Tongue (tissue), 2 donors: ENCODE data around the gene SLC10A2. TPM values are rescaled to one million over a fixed set of nuclear protein-coding genes. Genes with fewer than 3 reads are reported as not detected.
A peak's percentile ranks its signal among the peaks of the same experiment; 100 is the strongest.

Source experiments
- DNase-seq: peaks from one replicate; pipeline ENCODE4 v3.0.0-alpha.2; 2015
- total RNA-seq: library from RNA; depleted of rRNA; stranded (reverse); fragments of >200 nt; gene quantifications from one replicate; pipeline ENCODE4 v1.2.3, GENCODE V29; 2014

Gene SLC10A2
- total RNA-seq, 1 donor from 2014 or later: not detected

DNA sequence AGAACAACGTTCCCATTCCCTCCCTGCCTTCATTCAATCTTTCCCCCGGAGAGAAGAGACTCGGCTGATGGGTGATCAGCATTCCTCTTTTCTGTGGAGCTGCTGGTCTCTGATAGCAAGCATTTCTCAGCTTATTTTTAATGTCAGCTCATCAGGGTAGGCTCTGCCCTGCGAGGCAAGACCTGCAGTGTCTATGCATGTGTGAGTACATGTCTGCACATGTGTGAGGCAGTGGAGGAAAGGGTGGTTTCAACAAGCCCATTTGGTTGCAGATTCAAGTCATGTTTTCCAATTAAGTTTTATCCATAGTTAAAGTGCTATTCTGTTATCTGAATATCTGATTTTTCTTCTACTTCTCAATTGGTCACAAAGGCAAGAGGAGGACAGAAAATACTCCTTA lies 19.5 kb downstream of the SLC10A2 start:
- DNase-seq: no peak

DNA sequence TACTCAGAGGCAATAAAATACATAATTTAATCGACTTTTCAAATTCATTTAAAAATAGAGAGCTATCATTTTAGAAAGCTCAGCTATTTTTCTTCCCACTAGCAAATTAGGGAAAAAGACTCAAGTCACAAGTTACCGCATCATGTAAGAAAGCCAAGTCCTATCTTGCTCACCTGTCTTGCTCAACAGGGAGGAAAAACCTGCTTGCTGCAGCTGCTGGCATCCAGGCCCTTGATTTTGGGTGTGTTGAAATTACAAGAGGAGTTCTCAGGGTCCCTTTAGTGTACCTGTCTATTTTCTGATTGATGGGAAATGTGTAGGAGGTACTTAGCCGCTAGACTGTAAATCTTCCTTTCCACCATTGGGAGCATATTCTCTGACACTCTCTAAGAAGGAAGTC lies 22.2 kb downstream of the SLC10A2 start:
- DNase-seq: peak; percentile 3

DNA sequence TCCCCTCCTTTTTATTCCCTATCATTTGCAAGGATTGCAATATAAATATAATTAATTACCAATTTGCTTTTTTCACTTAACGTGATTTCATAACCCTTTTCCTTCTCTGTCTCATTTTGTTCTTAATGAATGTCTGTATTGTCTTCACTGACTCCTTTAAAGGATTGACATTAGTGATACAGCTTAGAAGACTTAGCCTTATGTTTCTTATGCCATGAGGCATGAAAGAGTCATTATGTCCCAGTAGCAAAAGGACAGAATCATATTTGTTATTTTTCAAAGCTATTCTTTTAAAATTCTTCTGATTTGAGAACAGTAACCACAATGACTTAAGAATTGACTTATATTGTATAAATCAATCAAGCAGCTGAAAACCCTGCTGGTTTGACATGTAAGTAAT lies 26.2 kb downstream of the SLC10A2 start:
- DNase-seq: no peak

DNA sequence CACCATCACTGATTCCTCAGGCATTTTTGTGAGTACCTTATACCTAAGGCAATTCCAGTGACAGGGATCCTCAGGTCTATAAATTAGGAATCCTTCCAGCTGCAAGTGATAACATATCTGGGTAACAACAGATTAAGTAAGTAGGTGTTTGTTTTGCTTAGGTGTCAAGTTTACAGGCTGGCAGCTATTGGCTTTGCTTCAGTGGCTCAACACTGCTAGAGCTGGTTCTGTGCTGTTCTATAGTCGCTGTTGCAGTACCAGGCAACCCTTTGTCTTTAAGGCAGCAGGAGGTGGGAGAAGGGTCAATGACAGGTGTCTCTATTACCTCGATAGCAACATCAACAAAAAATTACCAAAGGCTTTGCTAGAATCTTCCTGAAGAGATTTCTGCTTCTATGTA lies 27.0 kb downstream of the SLC10A2 start:
- no peak for DNase-seq

DNA sequence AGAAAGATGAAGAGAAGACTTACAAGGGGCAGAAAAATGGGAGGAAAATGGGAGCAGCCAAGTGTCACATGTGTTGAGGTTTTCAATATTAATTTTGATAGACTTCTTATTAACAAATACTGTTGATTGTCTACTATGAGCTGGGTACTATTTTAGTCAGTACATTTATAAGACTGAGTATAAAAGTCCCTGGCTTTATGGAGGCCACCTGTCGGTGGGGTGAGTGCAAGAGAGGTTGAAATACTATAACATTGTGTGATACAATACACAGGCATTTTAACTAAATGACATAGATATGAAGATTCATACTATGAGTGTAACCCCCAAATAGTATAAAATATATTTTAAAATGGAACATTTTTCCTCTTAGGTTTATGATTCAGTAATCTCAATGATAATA lies 29.9 kb downstream of the SLC10A2 start:
- DNase-seq: no peak

DNA sequence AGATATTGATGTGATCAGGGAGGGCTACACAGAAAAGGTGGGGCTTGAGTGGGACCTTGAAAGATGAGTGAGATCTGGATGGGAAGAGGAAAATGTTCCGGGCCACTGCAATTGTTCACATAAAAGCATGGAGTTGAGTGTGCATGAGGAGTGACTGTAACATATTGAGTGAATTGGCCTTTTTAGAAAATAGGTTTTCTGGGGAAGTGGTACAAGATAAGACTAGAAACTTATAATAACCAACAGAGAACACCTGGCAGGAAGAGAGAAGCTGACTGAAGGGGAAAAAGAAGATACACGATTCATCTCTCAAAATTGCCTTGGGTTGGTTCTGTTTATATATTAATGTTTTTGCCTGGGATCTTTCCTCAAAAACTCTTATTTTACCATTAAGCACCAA lies 32.2 kb downstream of the SLC10A2 start:
- DNase-seq: no peak

DNA sequence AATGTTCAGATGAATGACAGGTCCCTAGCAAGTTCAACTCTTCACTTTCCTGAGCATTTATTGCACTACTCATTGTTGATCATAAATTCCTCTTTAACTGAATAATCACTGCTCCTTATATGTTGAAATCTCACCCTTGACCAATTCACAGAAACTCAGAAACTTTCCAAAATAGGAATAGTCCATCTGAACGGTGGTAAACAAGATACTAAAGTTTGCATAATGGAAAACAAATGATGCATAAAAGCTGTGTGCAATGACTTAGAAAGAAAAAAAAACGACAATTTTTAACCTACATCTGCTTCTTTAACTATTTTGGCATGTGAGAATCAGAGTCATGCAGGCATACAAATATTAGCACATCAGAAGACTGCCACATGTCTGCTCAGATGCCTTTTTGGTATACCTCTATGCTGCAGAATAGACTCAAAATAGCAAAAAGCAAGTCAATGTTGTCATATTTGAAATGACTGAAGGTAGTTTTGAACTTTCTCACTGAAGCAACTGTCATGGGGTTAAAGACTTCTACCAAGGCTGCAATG lies 34.8 kb downstream of the SLC10A2 start:
- DNase-seq: no peak

DNA sequence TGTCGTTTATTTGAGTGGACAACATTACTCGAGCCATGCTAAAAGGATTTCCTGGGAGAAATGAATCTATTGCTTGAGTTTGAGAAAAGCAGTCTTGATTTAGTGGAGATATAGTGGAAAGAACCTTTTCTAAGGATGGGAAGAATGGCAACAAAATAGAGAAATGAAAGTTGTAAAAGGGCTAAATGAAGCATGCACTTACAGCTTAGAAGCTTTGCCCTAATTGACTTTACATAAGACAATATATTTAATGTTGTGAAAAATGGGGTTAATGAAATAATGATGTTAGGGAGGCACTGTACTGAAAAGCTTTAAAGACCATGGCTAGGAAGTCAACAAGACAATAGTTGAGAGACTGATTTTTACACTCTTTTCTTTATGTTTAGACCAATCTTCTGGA lies 35.4 kb downstream of the SLC10A2 start:
- DNase-seq: no peak

DNA sequence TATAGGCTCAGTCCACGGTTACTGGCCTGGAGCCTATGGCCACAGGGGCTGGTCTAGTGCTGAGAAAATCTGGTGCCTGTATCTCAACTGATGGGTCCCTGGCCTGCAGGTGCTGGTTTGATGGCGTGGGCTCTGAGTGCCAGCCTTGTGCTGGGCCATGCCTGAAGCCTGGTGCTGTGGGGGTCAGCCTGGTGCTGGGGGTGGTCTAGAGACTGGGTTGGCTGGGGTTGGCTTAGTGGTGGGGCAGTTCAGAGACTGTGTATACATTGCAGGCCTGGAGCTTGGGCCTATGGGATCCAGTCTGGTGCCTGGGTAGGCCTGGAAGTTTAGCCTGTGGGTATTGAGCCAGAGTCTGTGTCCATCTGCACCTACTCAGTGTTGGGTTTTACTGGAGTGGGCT lies 36.4 kb downstream of the SLC10A2 start:
- no peak for DNase-seq

DNA sequence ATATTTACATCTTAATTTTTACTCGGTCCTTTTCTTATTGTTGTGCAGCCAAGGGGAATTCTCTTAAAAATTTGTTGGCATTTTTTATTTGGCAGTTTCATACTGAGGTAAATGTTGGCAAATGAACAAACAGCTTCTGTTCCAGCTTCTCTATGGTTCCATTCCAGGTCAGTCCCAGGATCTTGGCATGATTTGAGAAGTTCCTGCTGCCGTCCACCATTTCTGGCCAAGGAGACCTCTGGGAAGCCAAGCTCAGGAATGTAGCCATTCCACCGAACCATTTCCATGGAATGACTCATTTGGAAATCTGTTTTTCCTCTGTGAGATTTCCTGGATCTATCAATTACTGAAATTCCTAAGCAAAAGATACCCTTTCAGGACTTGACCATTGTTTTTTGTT lies 43.9 kb downstream of the SLC10A2 start:
- no peak for DNase-seq

DNA sequence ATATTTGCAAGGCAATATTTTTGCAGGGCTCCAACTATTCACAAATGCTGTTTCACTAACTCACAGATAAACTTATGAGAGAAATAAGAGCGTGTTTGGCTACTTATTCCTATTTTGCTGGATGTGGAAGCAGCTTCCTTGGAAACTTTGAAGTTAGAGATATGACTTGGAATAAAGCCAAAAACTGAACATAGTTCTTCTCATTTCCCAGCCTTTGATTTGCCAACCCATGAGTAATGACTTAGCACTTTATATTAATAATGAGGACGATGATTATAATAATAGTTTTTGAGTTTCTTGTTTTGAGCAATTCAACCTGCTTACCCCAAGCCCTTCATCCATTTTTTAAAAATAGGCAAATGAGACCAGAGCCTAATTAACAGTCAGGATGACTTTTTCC lies 47.7 kb downstream of the SLC10A2 start:
- DNase-seq: no peak

DNA sequence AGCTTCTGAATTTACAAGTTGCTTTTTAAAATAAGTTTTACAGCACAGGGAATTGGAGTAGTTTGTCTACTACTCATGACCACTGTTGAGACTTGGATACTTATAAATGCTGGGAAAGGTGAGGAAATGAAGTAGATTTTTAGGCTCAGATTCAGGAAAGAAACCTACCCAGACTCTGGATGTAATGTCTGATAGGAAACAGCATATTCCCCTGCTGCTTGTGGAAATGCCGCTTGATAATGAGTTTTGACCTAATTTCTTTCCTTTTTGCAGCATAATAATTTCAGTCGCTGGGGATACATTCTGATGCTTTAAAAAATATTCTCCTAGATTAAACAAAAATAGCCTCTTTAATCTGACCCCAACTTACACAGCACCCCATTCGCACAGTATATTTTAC lies 53.6 kb downstream of the SLC10A2 start:
- no peak for DNase-seq

DNA sequence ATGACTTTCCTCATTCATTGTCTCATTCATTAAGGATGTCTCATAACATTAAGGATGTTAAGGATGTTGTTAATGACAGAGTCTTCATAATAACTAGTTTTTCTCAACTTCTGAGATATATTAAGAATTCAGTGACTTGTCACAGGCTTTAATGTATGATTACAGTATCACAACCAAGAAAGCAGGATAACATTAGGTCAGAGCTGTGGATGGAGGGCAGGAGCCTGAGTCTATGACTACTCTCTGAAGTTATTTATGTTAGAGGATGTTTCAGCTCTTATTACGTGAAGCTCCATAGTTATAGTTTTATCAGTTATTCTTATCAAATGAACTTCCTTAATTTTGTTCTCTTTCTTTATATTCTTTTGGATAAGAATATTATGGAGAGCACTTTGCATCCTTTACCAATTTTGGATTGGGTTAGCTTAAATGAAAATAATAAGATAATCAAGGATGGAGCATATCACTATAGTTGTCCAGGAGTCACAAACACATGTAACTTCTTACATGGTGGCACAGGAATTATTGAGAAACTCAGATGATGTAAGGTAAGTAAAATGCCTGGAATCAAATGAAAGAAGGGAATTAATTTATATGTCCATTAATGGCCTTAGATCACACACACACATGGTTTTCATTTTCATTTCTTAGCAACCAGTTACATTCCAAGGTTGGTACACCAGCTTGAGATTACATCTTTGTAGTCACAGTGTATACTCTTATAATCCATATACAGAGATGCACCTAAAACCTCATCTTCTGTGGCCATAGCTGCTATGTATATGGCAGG lies 57.0 kb downstream of the SLC10A2 start:
- no peak for DNase-seq

DNA sequence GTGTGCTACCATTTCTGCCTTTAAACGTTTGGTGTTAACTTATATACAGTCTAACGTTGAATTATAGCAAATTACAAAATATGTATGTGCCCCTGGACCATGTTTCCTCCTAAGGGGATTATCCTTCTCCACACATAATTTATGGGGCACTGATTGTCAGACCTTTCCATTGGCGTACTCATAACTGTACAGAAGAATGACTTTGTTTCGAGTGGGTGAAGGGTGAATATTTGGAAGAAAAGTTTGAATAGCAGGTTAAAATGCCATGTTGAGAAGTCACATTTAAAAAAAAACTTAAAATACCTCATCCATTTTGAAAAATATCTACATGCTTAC lies 58.8 kb downstream of the SLC10A2 start:
- no peak for DNase-seq

DNA sequence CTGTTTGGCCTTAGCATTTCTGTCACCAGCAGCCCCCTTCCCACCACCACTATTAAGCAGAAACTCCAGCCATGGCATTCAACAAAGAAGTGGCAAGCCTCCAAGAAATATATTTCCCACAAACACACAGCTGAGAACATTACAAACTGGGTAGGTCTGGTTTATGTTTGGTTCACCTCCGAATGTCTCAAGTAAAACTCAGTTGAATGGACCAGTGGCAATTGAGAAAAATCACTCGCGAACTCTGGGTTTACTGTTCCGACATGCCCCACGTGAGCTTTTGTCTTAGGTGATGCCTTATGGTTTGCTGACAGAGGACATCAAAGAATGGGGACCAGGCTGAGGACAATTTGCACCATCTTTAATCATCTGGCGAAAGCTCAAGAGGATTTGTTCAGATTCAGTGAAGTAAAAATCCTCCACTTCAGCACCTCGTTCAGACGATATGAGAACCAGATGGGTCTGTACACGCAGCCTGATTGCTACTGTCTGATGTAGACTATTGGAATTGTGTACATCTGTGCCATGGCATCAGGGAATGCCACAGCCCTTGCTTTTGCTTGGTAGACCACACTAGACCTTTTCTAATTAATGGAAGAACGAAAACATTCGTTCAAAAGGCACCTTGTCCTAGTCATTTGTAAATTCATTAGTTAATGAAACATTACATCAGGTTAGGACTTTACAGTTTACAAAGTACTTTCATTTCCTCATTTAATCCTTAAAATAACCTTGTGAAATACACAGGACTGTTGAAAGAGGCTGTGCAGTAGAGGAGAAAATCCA lies 59.4 kb downstream of the SLC10A2 start:
- DNase-seq: peak; percentile 37

DNA sequence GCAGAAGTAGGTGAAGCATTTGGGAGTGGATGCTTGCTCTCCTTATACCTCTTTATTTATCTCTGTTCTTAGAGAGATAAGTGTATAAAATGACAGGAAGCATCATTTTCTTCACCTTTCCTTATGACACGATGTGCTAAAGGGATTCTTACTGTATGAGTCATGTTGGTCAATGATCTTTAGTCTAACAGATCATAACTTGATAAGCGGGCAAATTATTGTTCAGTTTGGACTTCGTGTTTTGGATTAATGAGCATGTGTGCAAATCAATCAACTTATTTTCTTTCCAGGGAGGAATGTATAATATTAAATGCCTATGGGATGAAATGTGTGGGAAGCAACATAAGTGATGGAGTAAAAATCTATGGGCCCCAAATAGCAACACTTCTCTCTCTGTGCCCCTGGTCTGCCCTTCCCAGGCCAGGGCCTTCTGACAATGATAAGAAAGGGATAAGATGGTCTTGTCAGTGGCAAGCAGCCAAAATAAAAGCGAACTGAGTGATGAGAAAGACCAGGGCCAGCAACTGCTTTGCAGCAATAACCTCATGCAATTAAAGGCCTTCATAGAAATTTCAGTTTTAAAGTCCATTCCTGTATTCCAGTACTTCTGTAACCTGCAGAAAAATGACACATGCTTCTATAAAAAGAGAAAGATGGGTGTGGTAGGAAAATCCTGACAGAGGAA lies 61.4 kb downstream of the SLC10A2 start:
- DNase-seq: no peak

DNA sequence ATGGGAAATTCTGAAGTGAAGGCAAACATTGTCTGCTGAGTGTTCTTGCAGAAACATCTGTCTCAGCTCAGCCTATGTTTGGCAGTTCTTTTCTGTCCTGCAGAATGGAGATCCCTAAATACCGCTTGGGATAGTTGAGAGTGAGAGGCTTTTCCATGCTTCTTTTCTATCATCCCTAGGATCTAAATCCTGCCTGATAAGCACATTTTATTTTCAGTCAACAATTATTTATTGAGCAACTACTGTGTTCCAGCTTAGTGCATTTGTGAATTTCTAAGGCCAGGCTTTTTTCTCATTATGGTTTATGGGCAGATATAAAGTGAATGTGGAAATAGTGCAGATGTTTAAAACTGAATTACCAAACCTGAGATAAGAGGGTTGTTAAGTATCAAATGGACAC lies 62.6 kb downstream of the SLC10A2 start:
- DNase-seq: no peak

DNA sequence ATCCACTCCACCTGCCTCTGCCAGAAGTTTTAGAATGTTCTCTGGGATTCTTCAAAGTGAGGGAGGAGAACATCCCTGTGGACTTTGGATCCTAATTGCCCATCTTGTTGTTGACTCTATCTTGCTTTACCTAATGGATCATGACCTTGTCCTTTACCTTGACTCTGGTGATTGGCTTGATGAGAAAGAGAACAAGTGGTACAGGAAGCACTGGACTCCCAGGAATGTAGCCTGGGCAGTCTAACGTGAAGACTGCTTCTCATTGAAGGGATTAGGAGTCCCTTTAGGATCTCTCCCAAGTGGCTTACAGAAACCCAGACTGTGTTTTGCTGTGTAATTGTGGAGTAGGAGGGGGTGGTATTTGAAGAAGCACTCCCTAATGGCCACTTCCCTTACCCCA lies 63.9 kb downstream of the SLC10A2 start:
- no peak for DNase-seq

DNA sequence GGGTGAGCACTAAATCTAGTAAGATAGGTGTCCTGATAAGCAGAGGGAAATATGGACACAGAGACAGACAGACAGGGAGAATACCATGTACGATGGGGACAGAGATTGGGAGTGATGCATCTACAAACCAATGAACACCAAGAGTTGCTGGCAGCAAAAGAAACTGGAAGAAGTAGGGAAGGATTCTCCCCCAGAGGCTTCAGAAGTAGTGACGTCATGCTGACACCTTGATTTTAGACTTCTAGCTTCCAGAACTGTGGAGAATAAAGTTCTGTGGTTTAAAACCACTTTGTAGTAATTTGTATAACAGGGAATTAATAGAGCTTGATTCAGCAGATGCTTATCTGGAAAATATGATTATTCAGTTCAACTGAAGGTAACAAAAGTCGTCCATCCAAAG lies 66.1 kb downstream of the SLC10A2 start:
- no peak for DNase-seq

DNA sequence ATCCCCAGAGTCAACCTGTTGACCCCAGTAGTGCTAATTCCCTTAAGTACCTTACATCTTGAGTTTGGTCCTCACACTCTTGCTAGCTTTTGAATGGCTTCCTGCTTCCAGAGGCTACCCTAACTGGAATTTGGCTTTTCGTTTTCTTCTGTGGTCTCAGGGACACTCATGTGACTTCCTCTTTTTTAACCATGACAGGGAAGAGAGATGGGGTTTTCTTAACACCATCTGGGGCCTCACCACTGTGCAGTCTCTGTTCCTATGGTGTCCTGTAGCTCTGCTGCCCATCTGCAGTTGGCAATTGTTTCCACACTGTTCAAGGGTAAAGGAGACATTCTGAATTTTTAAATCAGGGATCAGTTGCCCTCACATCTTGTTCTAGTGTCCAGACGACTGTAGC lies 66.7 kb downstream of the SLC10A2 start:
- no peak for DNase-seq
